ENCODE results near the gene TSN. TPM values are rescaled to one million over a fixed set of nuclear protein-coding genes. Genes with fewer than 3 reads are reported as not detected.

Gene TSN
- total RNA-seq, 1 experiment from 2014 or later = 87.3 TPM

DNA sequence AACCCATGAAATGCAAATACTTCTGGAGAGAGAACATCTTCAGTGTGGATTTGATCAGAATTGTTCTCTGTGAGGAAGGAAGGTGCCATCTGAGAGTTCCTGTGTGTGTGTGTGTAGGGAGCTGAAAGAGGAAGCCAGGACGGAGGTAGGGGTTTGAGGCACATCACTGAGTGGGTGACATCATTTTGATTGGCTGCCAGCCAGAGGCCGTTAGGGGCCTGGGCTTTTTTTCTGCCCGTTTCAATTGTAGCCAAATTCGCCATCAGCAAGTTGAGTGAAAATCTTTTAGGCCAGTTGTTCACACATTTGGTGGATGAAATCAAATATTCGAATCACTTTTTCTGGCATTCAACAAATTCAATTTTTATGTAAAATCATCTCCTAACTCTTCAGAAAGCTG is 48.9 kb downstream of the TSN start:
- ChIA-PET POLR2A (no interaction called here), CTCF (interaction anchor here (1.6 kb wide), 1 partner anchor 364 kb away, joined by 3 read pairs; no protein-coding TSS in a partner anchor)
- DNase-seq (ENCODE audit: low spot score) = no peak
- ATAC-seq = peak; percentile 74
- Mint-ChIP-seq H3K27me3 (ENCODE audit: low read depth) (peaks cover 6% of the 10 kb centered on the region), H3K36me3 (peaks cover 8% of the 10 kb centered on the region; the same call in 1 of the 2 replicates), H3K4me3 (peak overlapping the region; percentile 51), H3K9me3 (peaks cover 8% of the 10 kb centered on the region), H3K27ac (peak overlapping the region; percentile 98), H3K4me1 (peaks cover 41% of the 10 kb centered on the region)
- no peak for TF ChIP-seq GTF2I (CRISPR knock-in tag; conservative IDR thresholded peaks at IDR 0.05)
- TF ChIP-seq, protein P1, sequence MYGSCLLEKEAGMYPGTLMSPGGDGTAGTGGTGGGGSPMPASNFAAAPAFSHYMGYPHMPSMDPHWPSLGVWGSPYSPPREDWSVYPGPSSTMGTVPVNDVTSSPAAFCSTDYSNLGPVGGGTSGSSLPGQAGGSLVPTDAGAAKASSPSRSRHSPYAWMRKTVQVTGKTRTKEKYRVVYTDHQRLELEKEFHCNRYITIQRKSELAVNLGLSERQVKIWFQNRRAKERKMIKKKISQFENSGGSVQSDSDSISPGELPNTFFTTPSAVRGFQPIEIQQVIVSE (CRISPR knock-in tag; IDR thresholded peaks at IDR 0.05; ENCODE audit: borderline replicate concordance) = no peak
- TF ChIP-seq JAZF1 (CRISPR knock-in tag; IDR thresholded peaks at IDR 0.05) = no peak
- TF ChIP-seq, protein P2, sequence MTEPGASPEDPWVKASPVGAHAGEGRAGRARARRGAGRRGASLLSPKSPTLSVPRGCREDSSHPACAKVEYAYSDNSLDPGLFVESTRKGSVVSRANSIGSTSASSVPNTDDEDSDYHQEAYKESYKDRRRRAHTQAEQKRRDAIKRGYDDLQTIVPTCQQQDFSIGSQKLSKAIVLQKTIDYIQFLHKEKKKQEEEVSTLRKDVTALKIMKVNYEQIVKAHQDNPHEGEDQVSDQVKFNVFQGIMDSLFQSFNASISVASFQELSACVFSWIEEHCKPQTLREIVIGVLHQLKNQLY (CRISPR knock-in tag; IDR thresholded peaks at IDR 0.05) = no peak
- TF ChIP-seq OVOL2 (CRISPR knock-in tag; IDR thresholded peaks at IDR 0.05; ENCODE audit: borderline replicate concordance) = no peak
- TF ChIP-seq, protein P3, sequence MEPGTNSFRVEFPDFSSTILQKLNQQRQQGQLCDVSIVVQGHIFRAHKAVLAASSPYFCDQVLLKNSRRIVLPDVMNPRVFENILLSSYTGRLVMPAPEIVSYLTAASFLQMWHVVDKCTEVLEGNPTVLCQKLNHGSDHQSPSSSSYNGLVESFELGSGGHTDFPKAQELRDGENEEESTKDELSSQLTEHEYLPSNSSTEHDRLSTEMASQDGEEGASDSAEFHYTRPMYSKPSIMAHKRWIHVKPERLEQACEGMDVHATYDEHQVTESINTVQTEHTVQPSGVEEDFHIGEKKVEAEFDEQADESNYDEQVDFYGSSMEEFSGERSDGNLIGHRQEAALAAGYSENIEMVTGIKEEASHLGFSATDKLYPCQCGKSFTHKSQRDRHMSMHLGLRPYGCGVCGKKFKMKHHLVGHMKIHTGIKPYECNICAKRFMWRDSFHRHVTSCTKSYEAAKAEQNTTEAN (CRISPR knock-in tag; IDR thresholded peaks at IDR 0.05) = no peak
- no peak for TF ChIP-seq ZNF138 (CRISPR knock-in tag; conservative IDR thresholded peaks at IDR 0.05)

DNA sequence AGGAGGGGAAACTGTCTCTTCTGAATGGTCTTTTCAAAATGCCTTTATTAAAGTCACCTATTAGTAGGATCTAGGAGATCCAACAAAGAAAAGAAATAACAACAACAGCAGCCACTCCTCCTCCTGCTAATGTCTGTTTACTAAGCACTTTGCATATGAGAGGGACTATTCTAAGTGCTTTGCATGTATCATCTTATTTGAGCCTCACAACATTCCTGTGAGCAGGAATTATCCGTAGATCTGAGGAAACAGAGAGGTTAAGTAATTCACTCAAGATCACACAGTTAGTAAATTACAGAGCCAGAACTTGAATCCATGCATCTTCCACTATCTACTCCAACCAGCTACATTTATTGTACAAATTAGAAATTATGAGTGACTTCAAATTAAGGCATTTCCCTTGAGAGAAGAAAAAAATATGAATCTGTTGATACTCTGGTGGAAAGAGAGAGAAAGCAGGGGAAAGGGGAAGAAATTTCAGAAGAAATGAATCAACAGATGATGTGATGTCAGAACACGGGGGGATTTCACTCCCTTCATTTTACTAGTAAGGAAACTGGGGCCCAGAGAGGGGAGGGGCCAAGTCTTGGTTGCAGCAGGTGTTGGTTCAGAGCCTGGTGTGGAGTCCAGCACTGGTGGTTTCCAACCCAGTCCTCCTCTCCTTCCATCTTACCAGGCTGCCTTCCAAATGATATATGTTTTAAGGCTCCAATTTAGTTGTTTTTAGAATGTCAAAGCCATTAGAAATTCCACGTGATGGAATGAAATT is 49.7 kb downstream of the TSN start:
- Mint-ChIP-seq H3K9me3 (peaks cover 8% of the 10 kb centered on the region), H3K36me3 (peaks cover 8% of the 10 kb centered on the region; the same call in 1 of the 2 replicates), H3K4me1 (peaks cover 44% of the 10 kb centered on the region), H3K4me3 (peak overlapping the region; percentile 51), H3K27me3 (ENCODE audit: low read depth) (peaks cover 6% of the 10 kb centered on the region), H3K27ac (peak overlapping the region; percentile 98)
- TF ChIP-seq ETV6 (CRISPR knock-in tag; IDR thresholded peaks at IDR 0.05) = peak; percentile 64
- TF ChIP-seq SP1 (CRISPR knock-in tag; conservative IDR thresholded peaks at IDR 0.05) = 0 out of 2 replicates have a peak, but pooled peaks have one; percentile 18
- 0 out of 2 replicates have a peak, but pooled peaks have one; percentile 42 for TF ChIP-seq FOXK1 (CRISPR knock-in tag; IDR thresholded peaks at IDR 0.05)
- TF ChIP-seq, protein P4, sequence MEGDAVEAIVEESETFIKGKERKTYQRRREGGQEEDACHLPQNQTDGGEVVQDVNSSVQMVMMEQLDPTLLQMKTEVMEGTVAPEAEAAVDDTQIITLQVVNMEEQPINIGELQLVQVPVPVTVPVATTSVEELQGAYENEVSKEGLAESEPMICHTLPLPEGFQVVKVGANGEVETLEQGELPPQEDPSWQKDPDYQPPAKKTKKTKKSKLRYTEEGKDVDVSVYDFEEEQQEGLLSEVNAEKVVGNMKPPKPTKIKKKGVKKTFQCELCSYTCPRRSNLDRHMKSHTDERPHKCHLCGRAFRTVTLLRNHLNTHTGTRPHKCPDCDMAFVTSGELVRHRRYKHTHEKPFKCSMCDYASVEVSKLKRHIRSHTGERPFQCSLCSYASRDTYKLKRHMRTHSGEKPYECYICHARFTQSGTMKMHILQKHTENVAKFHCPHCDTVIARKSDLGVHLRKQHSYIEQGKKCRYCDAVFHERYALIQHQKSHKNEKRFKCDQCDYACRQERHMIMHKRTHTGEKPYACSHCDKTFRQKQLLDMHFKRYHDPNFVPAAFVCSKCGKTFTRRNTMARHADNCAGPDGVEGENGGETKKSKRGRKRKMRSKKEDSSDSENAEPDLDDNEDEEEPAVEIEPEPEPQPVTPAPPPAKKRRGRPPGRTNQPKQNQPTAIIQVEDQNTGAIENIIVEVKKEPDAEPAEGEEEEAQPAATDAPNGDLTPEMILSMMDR (IDR thresholded peaks at IDR 0.05) = no peak
- 0 out of 2 replicates have a peak, but pooled peaks have one; percentile 20 for TF ChIP-seq MXD4 (CRISPR knock-in tag; IDR thresholded peaks at IDR 0.05; ENCODE audit: borderline replicate concordance)
- TF ChIP-seq, protein P5, sequence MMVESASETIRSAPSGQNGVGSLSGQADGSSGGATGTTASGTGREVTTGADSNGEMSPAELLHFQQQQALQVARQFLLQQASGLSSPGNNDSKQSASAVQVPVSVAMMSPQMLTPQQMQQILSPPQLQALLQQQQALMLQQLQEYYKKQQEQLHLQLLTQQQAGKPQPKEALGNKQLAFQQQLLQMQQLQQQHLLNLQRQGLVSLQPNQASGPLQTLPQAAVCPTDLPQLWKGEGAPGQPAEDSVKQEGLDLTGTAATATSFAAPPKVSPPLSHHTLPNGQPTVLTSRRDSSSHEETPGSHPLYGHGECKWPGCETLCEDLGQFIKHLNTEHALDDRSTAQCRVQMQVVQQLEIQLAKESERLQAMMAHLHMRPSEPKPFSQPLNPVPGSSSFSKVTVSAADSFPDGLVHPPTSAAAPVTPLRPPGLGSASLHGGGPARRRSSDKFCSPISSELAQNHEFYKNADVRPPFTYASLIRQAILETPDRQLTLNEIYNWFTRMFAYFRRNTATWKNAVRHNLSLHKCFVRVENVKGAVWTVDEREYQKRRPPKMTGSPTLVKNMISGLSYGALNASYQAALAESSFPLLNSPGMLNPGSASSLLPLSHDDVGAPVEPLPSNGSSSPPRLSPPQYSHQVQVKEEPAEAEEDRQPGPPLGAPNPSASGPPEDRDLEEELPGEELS (CRISPR knock-in tag; IDR thresholded peaks at IDR 0.05) = peak; percentile 95; the same call in 1 of the 2 replicates
- peak; percentile 33; the same call in 1 of the 2 replicates for TF ChIP-seq GTF2I (CRISPR knock-in tag; conservative IDR thresholded peaks at IDR 0.05)
- TF ChIP-seq OVOL2 (CRISPR knock-in tag; IDR thresholded peaks at IDR 0.05; ENCODE audit: borderline replicate concordance) = no peak
- CTCF ChIA-PET = no interaction called here
- POLR2A ChIA-PET = no interaction called here
- DNase-seq (ENCODE audit: low spot score) = no peak
- ATAC-seq = peak; percentile 86

DNA sequence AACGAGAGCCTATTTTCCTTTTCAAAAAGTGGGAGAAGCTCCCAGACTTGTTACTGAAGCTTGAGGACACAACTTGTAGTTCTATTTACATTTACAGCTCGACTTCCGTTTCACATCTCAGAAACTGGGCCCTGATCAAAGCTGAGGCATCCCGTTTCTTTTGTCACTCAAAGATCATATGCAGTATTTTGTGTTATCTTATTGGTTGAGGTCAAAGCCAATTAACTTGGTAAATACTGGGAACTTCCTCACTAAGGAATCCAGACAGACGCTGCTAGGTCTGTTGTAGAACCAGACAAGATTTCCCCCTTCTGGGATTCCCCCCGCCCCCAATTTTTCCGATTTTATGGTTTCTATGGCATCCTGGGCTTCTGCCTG is 50.3 kb downstream of the TSN start:
- ChIA-PET CTCF (interaction anchor here (0.6 kb wide), 1 partner anchor 67 kb away, joined by 5 read pairs; no protein-coding TSS in a partner anchor), POLR2A (no interaction called here)
- H3K4me1 Mint-ChIP-seq = peaks cover 48% of the 10 kb centered on the region
- no peak overlapping the region for H3K4me3 Mint-ChIP-seq
- no peak for ATAC-seq
- H3K27ac Mint-ChIP-seq = peak overlapping the region; percentile 61; the same call in 1 of the 2 replicates
- peaks cover 8% of the 10 kb centered on the region; the same call in 1 of the 2 replicates for H3K36me3 Mint-ChIP-seq
- H3K27me3 Mint-ChIP-seq (ENCODE audit: low read depth) = peaks cover 6% of the 10 kb centered on the region
- DNase-seq (ENCODE audit: low spot score) = no peak
- H3K9me3 Mint-ChIP-seq = peaks cover 8% of the 10 kb centered on the region
- no peak for TF ChIP-seq ESRRA (CRISPR knock-in tag; IDR thresholded peaks at IDR 0.05; ENCODE audit: borderline replicate concordance)
- TF ChIP-seq, protein P6, sequence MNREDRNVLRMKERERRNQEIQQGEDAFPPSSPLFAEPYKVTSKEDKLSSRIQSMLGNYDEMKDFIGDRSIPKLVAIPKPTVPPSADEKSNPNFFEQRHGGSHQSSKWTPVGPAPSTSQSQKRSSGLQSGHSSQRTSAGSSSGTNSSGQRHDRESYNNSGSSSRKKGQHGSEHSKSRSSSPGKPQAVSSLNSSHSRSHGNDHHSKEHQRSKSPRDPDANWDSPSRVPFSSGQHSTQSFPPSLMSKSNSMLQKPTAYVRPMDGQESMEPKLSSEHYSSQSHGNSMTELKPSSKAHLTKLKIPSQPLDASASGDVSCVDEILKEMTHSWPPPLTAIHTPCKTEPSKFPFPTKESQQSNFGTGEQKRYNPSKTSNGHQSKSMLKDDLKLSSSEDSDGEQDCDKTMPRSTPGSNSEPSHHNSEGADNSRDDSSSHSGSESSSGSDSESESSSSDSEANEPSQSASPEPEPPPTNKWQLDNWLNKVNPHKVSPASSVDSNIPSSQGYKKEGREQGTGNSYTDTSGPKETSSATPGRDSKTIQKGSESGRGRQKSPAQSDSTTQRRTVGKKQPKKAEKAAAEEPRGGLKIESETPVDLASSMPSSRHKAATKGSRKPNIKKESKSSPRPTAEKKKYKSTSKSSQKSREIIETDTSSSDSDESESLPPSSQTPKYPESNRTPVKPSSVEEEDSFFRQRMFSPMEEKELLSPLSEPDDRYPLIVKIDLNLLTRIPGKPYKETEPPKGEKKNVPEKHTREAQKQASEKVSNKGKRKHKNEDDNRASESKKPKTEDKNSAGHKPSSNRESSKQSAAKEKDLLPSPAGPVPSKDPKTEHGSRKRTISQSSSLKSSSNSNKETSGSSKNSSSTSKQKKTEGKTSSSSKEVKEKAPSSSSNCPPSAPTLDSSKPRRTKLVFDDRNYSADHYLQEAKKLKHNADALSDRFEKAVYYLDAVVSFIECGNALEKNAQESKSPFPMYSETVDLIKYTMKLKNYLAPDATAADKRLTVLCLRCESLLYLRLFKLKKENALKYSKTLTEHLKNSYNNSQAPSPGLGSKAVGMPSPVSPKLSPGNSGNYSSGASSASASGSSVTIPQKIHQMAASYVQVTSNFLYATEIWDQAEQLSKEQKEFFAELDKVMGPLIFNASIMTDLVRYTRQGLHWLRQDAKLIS (CRISPR knock-in tag; IDR thresholded peaks at IDR 0.05; ENCODE audit: borderline replicate concordance) = no peak

Data from WTC11 (cell line).